Activated CD8-positive, alpha-beta T cell treated with anti-CD3 and anti-CD28 coated beads, Interleukin-2, amount 10 ng/mL, durations not matched to agents 7 days and 5 days (primary cell): ENCODE data around the gene HERC2. TPM values are rescaled to one million over a fixed set of nuclear protein-coding genes. Genes with fewer than 3 reads are reported as not detected.
A peak's percentile ranks its signal among the peaks of the same experiment; 100 is the strongest.
"Not testable (repeated sequence)": the region's sequence is repeated elsewhere in the genome, so short reads cannot be mapped to it uniquely, and the experiment has no call there.

ENCODE experiments used
- ATAC-seq: fragments of 150-1000 bp; cut with Tn5 transposase; one replicate; pipeline ENCODE4 v1.10.0; 2021; ENCODE audit warnings: moderate library complexity
- CTCF ChIA-PET: fragments of 350-600 bp; sonication (Branson Sonifier 250); formaldehyde crosslinking; loops from one replicate; lab custom pipeline; 2021; ENCODE audit warnings: antibody characterized with exemption; lab: Charles Lee
- POLR2A ChIA-PET: fragments of 350-600 bp; sonication (Branson Sonifier 250); formaldehyde crosslinking; loops from one replicate; lab custom pipeline; 2021; ENCODE audit warnings: antibody characterized with exemption; lab: Charles Lee
- DNase-seq: peaks from one replicate; pipeline ENCODE4 v3.0.0-alpha.2; 2020
- H3K27ac Mint-ChIP-seq: one replicate; pipeline ENCODE4 v1.8.0; 2021; ENCODE audit warnings: mild to moderate bottlenecking, mixed read lengths
- H3K27me3 Mint-ChIP-seq: one replicate; pipeline ENCODE4 v1.8.0; 2021; ENCODE audit warnings: low read depth, mixed read lengths
- H3K36me3 Mint-ChIP-seq: one replicate; pipeline ENCODE4 v1.8.0; 2021; ENCODE audit warnings: low read depth, mixed read lengths
- H3K4me1 Mint-ChIP-seq: one replicate; pipeline ENCODE4 v1.8.0; 2021; ENCODE audit warnings: low read depth, mixed read lengths
- H3K4me3 Mint-ChIP-seq: one replicate; pipeline ENCODE4 v1.8.0; 2021; ENCODE audit warnings: mild to moderate bottlenecking, mixed read lengths
- H3K9me3 Mint-ChIP-seq: one replicate; pipeline ENCODE4 v1.8.0; 2022; ENCODE audit warnings: mixed read lengths; ENCODE audit not compliant: insufficient read depth
- total RNA-seq, 2 experiments: library from RNA; stranded (reverse); gene quantifications; one replicate each; pipeline ENCODE4 v1.2.3, GENCODE V29; 2021

HERC2 gene
- total RNA-seq, 2 experiments from 2014 or later, result 42.6 to 44.7 TPM

GRCh38 chr15:28165791-28166190 lies 156.2 kb downstream of the HERC2 start:
- H3K4me1 Mint-ChIP-seq, result peaks cover 3% of the 10 kb centered on the region
- no peaks in the 10 kb centered on the region for H3K9me3 Mint-ChIP-seq
- H3K4me3 Mint-ChIP-seq, result no peak overlapping the region
- H3K27me3 Mint-ChIP-seq, result no peaks in the 10 kb centered on the region
- DNase-seq (no peak), ATAC-seq (no peak)
- peaks cover 51% of the 10 kb centered on the region for H3K36me3 Mint-ChIP-seq
- H3K27ac Mint-ChIP-seq, result no peak overlapping the region
- ChIA-PET CTCF (no interaction called here), POLR2A (no interaction called here)

- no peak for ATAC-seq
- H3K4me1 Mint-ChIP-seq, result peaks cover 3% of the 10 kb centered on the region
- no peak overlapping the region for H3K27ac Mint-ChIP-seq
- H3K27me3 Mint-ChIP-seq, result no peaks in the 10 kb centered on the region
- ChIA-PET CTCF (no interaction called here), POLR2A (no interaction called here)
- DNase-seq, result no peak
- H3K4me3 Mint-ChIP-seq, result no peak overlapping the region
- no peaks in the 10 kb centered on the region for H3K9me3 Mint-ChIP-seq
- H3K36me3 Mint-ChIP-seq, result peaks cover 54% of the 10 kb centered on the region
Observed at GRCh38 chr15:28164876-28165275, 157.1 kb downstream of the HERC2 start.

GRCh38 chr15:28154283-28154682 lies 167.7 kb downstream of the HERC2 start:
- DNase-seq (no peak), ATAC-seq (no peak)
- no peak overlapping the region for H3K4me3 Mint-ChIP-seq
- no peak overlapping the region for H3K27ac Mint-ChIP-seq
- POLR2A ChIA-PET, result no interaction called here
- CTCF ChIA-PET, result no interaction called here
- H3K27me3 Mint-ChIP-seq, result no peaks in the 10 kb centered on the region
- H3K4me1 Mint-ChIP-seq, result no peaks in the 10 kb centered on the region
- H3K9me3 Mint-ChIP-seq, result no peaks in the 10 kb centered on the region
- H3K36me3 Mint-ChIP-seq, result peaks cover 26% of the 10 kb centered on the region

GRCh38 chr15:28153492-28154119 lies 168.4 kb downstream of the HERC2 start:
- Mint-ChIP-seq H3K4me3 (no peak overlapping the region), H3K4me1 (no peaks in the 10 kb centered on the region), H3K36me3 (peaks cover 28% of the 10 kb centered on the region), H3K27me3 (no peaks in the 10 kb centered on the region), H3K27ac (no peak overlapping the region), H3K9me3 (no peaks in the 10 kb centered on the region)
- CTCF ChIA-PET, result no interaction called here
- POLR2A ChIA-PET, result no interaction called here
- DNase-seq, result no peak
- no peak for ATAC-seq

- ATAC-seq, H3K9me3 Mint-ChIP-seq, H3K4me1 Mint-ChIP-seq, CTCF ChIA-PET, H3K27ac Mint-ChIP-seq, DNase-seq, H3K4me3 Mint-ChIP-seq, H3K27me3 Mint-ChIP-seq: not testable (repeated sequence)
- POLR2A ChIA-PET, result interaction anchor here (0.6 kb wide), 1 partner anchor 9 kb away, joined by 3 read pairs; no protein-coding TSS in a partner anchor
- peaks cover 32% of the 10 kb centered on the region for H3K36me3 Mint-ChIP-seq
Observed at GRCh38 chr15:28152538-28152923, 169.4 kb downstream of the HERC2 start.

- H3K27me3 Mint-ChIP-seq, CTCF ChIA-PET, H3K4me3 Mint-ChIP-seq, H3K27ac Mint-ChIP-seq, H3K4me1 Mint-ChIP-seq, POLR2A ChIA-PET, DNase-seq, H3K9me3 Mint-ChIP-seq: not testable (repeated sequence)
- ATAC-seq, result peak; percentile 53
- peaks cover 32% of the 10 kb centered on the region for H3K36me3 Mint-ChIP-seq
Observed at GRCh38 chr15:28151864-28152537, 170.0 kb downstream of the HERC2 start.

- DNase-seq (no peak), ATAC-seq (no peak)
- Mint-ChIP-seq H3K27ac (no peak overlapping the region), H3K9me3 (no peaks in the 10 kb centered on the region), H3K4me3 (no peak overlapping the region), H3K4me1 (peaks cover 2% of the 10 kb centered on the region), H3K27me3 (no peaks in the 10 kb centered on the region), H3K36me3 (peaks cover 41% of the 10 kb centered on the region)
- POLR2A ChIA-PET, result no interaction called here
- CTCF ChIA-PET, result no interaction called here
Observed at GRCh38 chr15:28147801-28148200, 174.2 kb downstream of the HERC2 start.

- CTCF ChIA-PET, H3K9me3 Mint-ChIP-seq, H3K4me3 Mint-ChIP-seq, H3K27ac Mint-ChIP-seq, POLR2A ChIA-PET, H3K27me3 Mint-ChIP-seq, DNase-seq, ATAC-seq, H3K4me1 Mint-ChIP-seq: not testable (repeated sequence)
- peaks cover 37% of the 10 kb centered on the region for H3K36me3 Mint-ChIP-seq
Observed at GRCh38 chr15:28145419-28145818, 176.6 kb downstream of the HERC2 start.

GRCh38 chr15:28140062-28140461 lies 181.9 kb downstream of the HERC2 start:
- ATAC-seq, result no peak
- Mint-ChIP-seq H3K4me1 (peaks cover 27% of the 10 kb centered on the region), H3K27me3 (no peaks in the 10 kb centered on the region), H3K27ac (no peak overlapping the region), H3K36me3 (peaks cover 36% of the 10 kb centered on the region), H3K4me3 (no peak overlapping the region), H3K9me3 (no peaks in the 10 kb centered on the region)
- DNase-seq, result no peak
- ChIA-PET POLR2A (no interaction called here), CTCF (no interaction called here)

GRCh38 chr15:28137408-28138039 lies 184.5 kb downstream of the HERC2 start:
- H3K4me3 Mint-ChIP-seq, H3K27me3 Mint-ChIP-seq, POLR2A ChIA-PET, ATAC-seq, H3K9me3 Mint-ChIP-seq, DNase-seq: not testable (repeated sequence)
- Mint-ChIP-seq H3K27ac (peak overlapping the region; percentile 34), H3K36me3 (peaks cover 38% of the 10 kb centered on the region), H3K4me1 (peaks cover 33% of the 10 kb centered on the region)
- CTCF ChIA-PET, result interaction anchor here (5.2 kb wide), 1 partner anchor 12 kb away, joined by 24 read pairs; no protein-coding TSS in a partner anchor

- H3K27me3 Mint-ChIP-seq, POLR2A ChIA-PET, H3K9me3 Mint-ChIP-seq: not testable (repeated sequence)
- CTCF ChIA-PET, result interaction anchor here (5.2 kb wide), 1 partner anchor 10 kb away, joined by 24 read pairs; no protein-coding TSS in a partner anchor
- ATAC-seq (peak; percentile 95), DNase-seq (peak; percentile 59)
- H3K36me3 Mint-ChIP-seq, result peaks cover 35% of the 10 kb centered on the region
- H3K4me1 Mint-ChIP-seq, result peaks cover 33% of the 10 kb centered on the region
- H3K4me3 Mint-ChIP-seq, result peak overlapping the region; percentile 5
- peak overlapping the region; percentile 58 for H3K27ac Mint-ChIP-seq
Observed at GRCh38 chr15:28136236-28136904, 185.6 kb downstream of the HERC2 start.

GRCh38 chr15:28133281-28133680 lies 188.7 kb downstream of the HERC2 start:
- no peaks in the 10 kb centered on the region for H3K27me3 Mint-ChIP-seq
- ATAC-seq, result no peak
- no peak overlapping the region for H3K4me3 Mint-ChIP-seq
- POLR2A ChIA-PET, result no interaction called here
- DNase-seq, result no peak
- no peak overlapping the region for H3K27ac Mint-ChIP-seq
- peaks cover 23% of the 10 kb centered on the region for H3K36me3 Mint-ChIP-seq
- H3K9me3 Mint-ChIP-seq, result no peaks in the 10 kb centered on the region
- CTCF ChIA-PET, result no interaction called here
- peaks cover 33% of the 10 kb centered on the region for H3K4me1 Mint-ChIP-seq
